HG03565 (cell line): ENCODE measurements around the gene ARHGAP33.

Experiments used
- ATAC-seq: cut with Tn5 transposase; IDR thresholded peaks from one replicate; pipeline ENCODE4 v1.9.1; 2021; ENCODE audit warnings: mild to moderate bottlenecking, moderate library complexity; ENCODE audit not compliant: unreplicated experiment

The ARHGAP33 gene

GRCh38 chr19:35776102-35776788, 881 bp downstream of the ARHGAP33 start:
- no peak for ATAC-seq

GRCh38 chr19:35777086-35777841, 1.9 kb downstream of the ARHGAP33 start:
- ATAC-seq = no peak

GRCh38 chr19:35777961-35778360, 2.6 kb downstream of the ARHGAP33 start:
- no peak for ATAC-seq

- no peak for ATAC-seq
These were observed 3.7 kb downstream of the ARHGAP33 start for GRCh38 chr19:35779033-35779432.

GRCh38 chr19:35780058-35780457, 4.7 kb downstream of the ARHGAP33 start:
- no peak for ATAC-seq

- no peak for ATAC-seq
These were observed 5.4 kb downstream of the ARHGAP33 start for GRCh38 chr19:35780717-35781116.

GRCh38 chr19:35781650-35782049, 6.3 kb downstream of the ARHGAP33 start:
- ATAC-seq = no peak

- ATAC-seq = no peak
These were observed 7.2 kb downstream of the ARHGAP33 start for GRCh38 chr19:35782589-35782988.

- no peak for ATAC-seq
These were observed 8.4 kb downstream of the ARHGAP33 start for GRCh38 chr19:35783469-35784434.

- ATAC-seq = no peak
These were observed 9.4 kb downstream of the ARHGAP33 start for GRCh38 chr19:35784503-35785338.

- ATAC-seq = no peak
These were observed 9.9 kb downstream of the ARHGAP33 start for GRCh38 chr19:35785339-35785627.

- no peak for ATAC-seq
These were observed 11.2 kb downstream of the ARHGAP33 start for GRCh38 chr19:35786299-35787160.

- no peak for ATAC-seq
These were observed 11.9 kb downstream of the ARHGAP33 start for GRCh38 chr19:35787227-35787799.

GRCh38 chr19:35788205-35788960, 13.0 kb downstream of the ARHGAP33 start:
- no peak for ATAC-seq

- no peak for ATAC-seq
These were observed 14.0 kb downstream of the ARHGAP33 start for GRCh38 chr19:35789195-35789977.

- no peak for ATAC-seq
These were observed 14.9 kb downstream of the ARHGAP33 start for GRCh38 chr19:35789978-35790944.
